HepG2 (cell line): ENCODE measurements around the gene MAP1LC3C. TPM values are rescaled to one million over a fixed set of nuclear protein-coding genes. Genes with fewer than 3 reads are reported as not detected.

Experiments
- ATAC-seq: fragments of 200-7000 bp; cut with Tn5 transposase; 3 replicates; pipeline ENCODE4 v1.9.1; 2020; ENCODE audit warnings: mild to moderate bottlenecking, moderate library complexity
- BruUV-seq: library from RNA; stranded (reverse); fragments of 400-500 nt; replicated peaks from 2 replicates; lab custom pipeline; 2021; lab: Mats Ljungman, UMichigan
- CTCF ChIA-PET: fragments of 300-600 bp; formaldehyde crosslinking; extraction: SDS; loops from one replicate; lab custom pipeline; 2021; ENCODE audit warnings: low total read pairs, inconsistent platforms, low intra/inter-chr PET ratio; lab: Yijun Ruan, JAX
- POLR2A ChIA-PET: fragments of 350-600 bp; sonication (Branson Sonifier 250); formaldehyde crosslinking; loops from one replicate; lab custom pipeline; 2020; ENCODE audit warnings: antibody characterized with exemption, inconsistent platforms; lab: Yijun Ruan, JAX
- DNase-seq: peaks from one replicate; pipeline ENCODE4 v3.0.0-alpha.2; 2015; ENCODE audit warnings: low spot score
- FAIRE-seq: peaks from 3 replicates; lab custom pipeline; 2011; peaks lifted over from hg19 to GRCh38; lab: Jason Lieb, UNC
- H2AFZ ChIP-seq: one replicate; pipeline ENCODE4 v1.6.1; 2011; ENCODE audit warnings: low read length, inconsistent platforms
- H3K27ac ChIP-seq: fragments of 300-600 bp; 3 replicates; pipeline ENCODE4 v1.8.0; 2011; ENCODE audit warnings: mixed run types, mild to moderate bottlenecking, mixed read lengths, low read length, inconsistent platforms; ENCODE audit not compliant: insufficient read depth; ENCODE audit errors: extremely low read length
- H3K27me3 ChIP-seq, 2 experiments: fragments of 200-600 bp in 1 of 2; 2 replicates in 1 of 2; 3 replicates in 1 of 2; pipeline versions ENCODE4 v1.6.0 to v1.8.0; 2011; ENCODE audit warnings: low read length in 2 of 2, mild to moderate bottlenecking in 2 of 2, moderate library complexity in 2 of 2, inconsistent platforms in 1 of 2; ENCODE audit not compliant: insufficient read depth in 2 of 2, control insufficient read depth in 1 of 2
- H3K36me3 ChIP-seq, 2 experiments: fragments of 200-600 bp in 1 of 2; replicated peaks in 1 of 2; 2 replicates in 1 of 2; 3 replicates in 1 of 2; pipeline versions ENCODE4 v1.5.1 to v1.8.0; 2011; ENCODE audit warnings: low read length in 2 of 2, inconsistent platforms in 1 of 2; ENCODE audit not compliant: insufficient read depth in 2 of 2, control insufficient read depth in 1 of 2
- H3K4me1 ChIP-seq: 2 replicates; pipeline ENCODE4 v1.5.1; 2012; ENCODE audit warnings: low read length, inconsistent platforms; ENCODE audit not compliant: insufficient read depth
- H3K4me2 ChIP-seq: 2 replicates; pipeline ENCODE4 v1.6.0; 2011; ENCODE audit warnings: low read depth, low read length, inconsistent platforms
- H3K4me3 ChIP-seq, 3 experiments: fragments of 200-600 bp in 1 of 3; sonication (generic), shearing (Covaris generic) in 1 of 3; replicated peaks in 1 of 3; 2 replicates each; pipeline ENCODE4 v1.5.1; 2011 to 2016; ENCODE audit warnings: low read length in 3 of 3, inconsistent platforms in 2 of 3, low read depth in 2 of 3, mild to moderate bottlenecking in 2 of 3, control low read depth in 1 of 3, mixed read lengths in 1 of 3; ENCODE audit not compliant: insufficient read depth in 1 of 3
- H3K79me2 ChIP-seq: one replicate; pipeline ENCODE4 v1.6.1; 2011; ENCODE audit warnings: low read length, inconsistent platforms; ENCODE audit not compliant: insufficient read depth
- H3K9ac ChIP-seq: 2 replicates; pipeline ENCODE4 v1.6.0; 2011; ENCODE audit warnings: mild to moderate bottlenecking, low read depth, low read length, inconsistent platforms; ENCODE audit not compliant: insufficient read depth
- H3K9me3 ChIP-seq: 2 replicates; pipeline ENCODE4 v1.5.1; 2012; ENCODE audit warnings: mild to moderate bottlenecking, low read length
- H4K20me1 ChIP-seq: 2 replicates; pipeline ENCODE4 v1.6.0; 2011; ENCODE audit warnings: inconsistent platforms, mild to moderate bottlenecking, low read length, moderate library complexity; ENCODE audit not compliant: insufficient read depth
- ARID4A ChIP-seq: sonication (generic); formaldehyde crosslinking; IDR thresholded peaks from 2 replicates; pipeline ENCODE4 v1.5.0; 2020; ENCODE audit warnings: mild to moderate bottlenecking, missing genetic modification reagents, borderline replicate concordance
- FOXK1 ChIP-seq: sonication (generic); formaldehyde crosslinking; IDR thresholded peaks from 2 replicates; pipeline ENCODE4 v1.4.0; 2020; ENCODE audit warnings: low read depth, missing genetic modification reagents, borderline replicate concordance
- RNF219 ChIP-seq: sonication (generic); formaldehyde crosslinking; IDR thresholded peaks from 2 replicates; pipeline ENCODE4 v1.5.0; 2020; ENCODE audit warnings: mild to moderate bottlenecking, missing genetic modification reagents
- RORA ChIP-seq: sonication (generic); formaldehyde crosslinking; IDR thresholded peaks from 2 replicates; pipeline ENCODE4 v1.5.0; 2020; ENCODE audit warnings: mild to moderate bottlenecking, missing genetic modification reagents, moderate library complexity
- SMAD1 ChIP-seq: sonication (generic); formaldehyde crosslinking; IDR thresholded peaks from 2 replicates; pipeline ENCODE4 v1.4.0; 2020; ENCODE audit warnings: missing genetic modification reagents, low read depth, mild to moderate bottlenecking, borderline replicate concordance
- ZBTB21 ChIP-seq: sonication (generic); formaldehyde crosslinking; IDR thresholded peaks from 2 replicates; pipeline ENCODE4 v1.4.0; 2020; ENCODE audit warnings: missing genetic modification reagents
- ZC3H4 ChIP-seq: sonication (generic); formaldehyde crosslinking; IDR thresholded peaks from 2 replicates; pipeline ENCODE4 v1.4.0; 2020; ENCODE audit warnings: missing genetic modification reagents, borderline replicate concordance
- ZNF138 ChIP-seq: sonication (generic); formaldehyde crosslinking; IDR thresholded peaks from 2 replicates; pipeline ENCODE4 v1.5.0; 2020; ENCODE audit warnings: mild to moderate bottlenecking, low read depth, missing genetic modification reagents
- ZNF605 ChIP-seq: sonication (generic); formaldehyde crosslinking; IDR thresholded peaks from 2 replicates; pipeline ENCODE4 v1.8.0; 2022; ENCODE audit warnings: mild to moderate bottlenecking, missing genetic modification reagents
- whole genome bisulfite sequencing: methylation state at CpG from one replicate; pipeline ENCODE4 v1.1.6; 2017; ENCODE audit warnings: low lambda C conversion rate; 5-methylcytosine and 5-hydroxymethylcytosine counted together
- in situ Hi-C: cut with HindIII; loops from 2 replicates; pipeline ENCODE4 v1.10.0; 2017; ENCODE audit warnings: low pct_unique_long_range_greater_than_20kb; ENCODE audit not compliant: extremely low pct_ligation_motif_present
- intact Hi-C: fragments of 100-400 bp; cut with micrococcal nuclease; formaldehyde crosslinking; loops from one replicate; pipeline ENCODE4 v1.10.0; 2022; ENCODE audit not compliant: unreplicated experiment
- polyA plus RNA-seq, 8 experiments: library from polyadenylated mRNA; depleted of rRNA in 3 of 8; stranded (reverse) in 7 of 8; unstranded in 1 of 8; fragments of >200 nt; fragmentation: Illumina TruSeq in 4 of 8; extraction: Trizol in 4 of 8; gene quantifications; 2 replicates each; pipeline versions ENCODE4 v1.2.1 to v1.2.3, GENCODE V29; 2011 to 2016; ENCODE audit warnings: low read depth in 4 of 8, missing spikeins in 1 of 8, mixed read lengths in 1 of 8; ENCODE audit not compliant: insufficient read depth in 1 of 8
- total RNA-seq, 5 experiments: library from RNA; depleted of rRNA; stranded (reverse); fragments of >200 nt; fragmentation: Illumina TruSeq; extraction: Trizol; gene quantifications; 2 replicates each; pipeline ENCODE4 v1.2.3, GENCODE V29; 2016; ENCODE audit warnings: low read depth in 1 of 5

MAP1LC3C gene
- total and polyA plus RNA-seq, 2 of the 13 experiments (the other 11 are each of a cell fraction or from before 2014, with no cell fraction given), result not detected

DNA sequence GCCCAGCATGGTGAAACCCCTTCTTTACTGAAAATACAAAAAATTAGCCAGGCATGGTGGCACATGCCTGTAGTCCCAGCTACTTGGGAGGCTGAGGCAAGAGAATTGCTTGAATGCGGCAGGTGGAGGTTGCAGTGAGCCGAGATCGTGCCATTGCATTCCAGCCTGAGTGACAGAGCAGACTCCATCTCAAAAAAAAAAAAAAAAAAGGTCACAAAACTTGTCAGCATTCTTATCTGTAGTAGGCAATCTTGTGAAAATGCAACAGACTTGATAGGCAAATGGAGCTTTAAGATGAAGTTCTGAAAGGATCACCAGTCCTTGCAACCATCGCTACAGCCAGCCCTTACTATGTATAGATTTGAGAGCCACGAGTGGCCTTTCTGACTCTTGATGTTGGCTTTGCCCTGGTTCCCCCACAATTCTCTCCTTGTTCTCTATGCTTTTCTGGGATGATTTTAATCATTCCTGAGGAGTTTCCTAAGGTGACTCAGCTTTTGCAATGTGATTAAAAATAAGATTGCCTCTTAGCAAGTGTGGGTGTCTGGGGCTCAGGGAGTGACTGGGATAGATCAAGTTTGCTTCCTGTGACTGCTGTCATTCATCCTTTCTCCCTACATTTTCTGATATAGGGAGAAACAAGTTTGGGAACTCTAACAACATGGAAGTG, 7.1 kb upstream of the MAP1LC3C start:
- Histone ChIP-seq H3K36me3 (no peaks in the 10 kb centered on the region), H2AFZ (no peak overlapping the region), H3K9me3 (no peaks in the 10 kb centered on the region), H3K4me3 (no peak overlapping the region), H3K27me3 (no peaks in the 10 kb centered on the region), H3K79me2 (no peaks in the 10 kb centered on the region), H3K9ac (no peak overlapping the region), H3K4me2 (no peak overlapping the region), H4K20me1 (no peaks in the 10 kb centered on the region), H3K4me1 (no peaks in the 10 kb centered on the region), H3K27ac (no peak overlapping the region)
- intact Hi-C loops (no loop called here), in situ Hi-C loops (no loop called here)
- ChIA-PET CTCF (interaction anchor here (0.6 kb wide), 1 partner anchor 1610 kb away, joined by 4 read pairs; no protein-coding TSS in a partner anchor), POLR2A (no interaction called here)
- no peak for TF ChIP-seq ZNF605
- 39% methylated on average over 5 of the region's 5 CpGs for WGBS
- no peak for ATAC-seq
- no peak for DNase-seq
- no TSS peak for BruUV-seq
- FAIRE-seq, result no peak

DNA sequence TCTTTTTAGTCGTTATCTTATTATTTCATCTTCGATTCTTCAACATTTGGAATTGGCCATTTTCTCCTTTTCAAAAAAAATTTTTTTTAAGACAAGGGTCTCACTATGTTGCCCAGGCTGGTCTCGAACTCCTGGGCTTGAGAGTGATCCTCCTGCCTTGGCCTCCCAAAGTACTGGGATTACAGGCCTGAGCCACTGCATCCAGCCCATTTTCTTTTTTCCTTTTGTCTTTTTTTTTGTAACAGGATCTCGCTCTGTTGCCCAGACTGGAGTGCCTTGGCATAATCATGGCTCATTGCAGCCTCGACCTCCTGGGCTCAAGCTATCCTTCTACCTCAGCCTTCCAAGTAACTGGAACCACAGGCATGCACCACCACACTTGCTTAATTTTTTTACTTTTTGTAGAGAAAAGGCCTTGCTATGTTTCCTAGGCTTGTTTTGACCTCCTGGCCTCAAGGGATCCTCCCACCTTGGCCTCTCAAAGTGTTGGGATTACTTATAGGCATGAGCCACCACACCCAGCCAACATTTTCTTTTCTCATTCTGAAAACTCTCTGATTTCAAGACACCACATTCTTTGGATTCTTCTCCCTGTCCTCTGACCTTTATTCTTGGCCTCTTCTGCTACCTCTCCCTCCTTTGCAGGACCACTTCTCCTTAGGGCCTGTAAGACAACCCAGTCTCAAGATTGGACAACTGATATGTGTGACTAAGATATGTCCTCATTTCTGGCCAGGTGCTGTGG, 6.0 kb upstream of the MAP1LC3C start:
- no peak overlapping the region for H3K27ac ChIP-seq
- CTCF ChIA-PET, result interaction anchor here (0.6 kb wide), 1 partner anchor 1611 kb away, joined by 4 read pairs; no protein-coding TSS in a partner anchor
- intact Hi-C loops (no loop called here), in situ Hi-C loops (no loop called here)
- FAIRE-seq (no peak), DNase-seq (no peak), ATAC-seq (no peak)
- no peaks in the 10 kb centered on the region for H3K79me2 ChIP-seq
- H3K9me3 ChIP-seq, result no peaks in the 10 kb centered on the region
- no peak overlapping the region for H3K4me2 ChIP-seq
- POLR2A ChIA-PET, result no interaction called here
- H3K9ac ChIP-seq, result no peak overlapping the region
- WGBS, result 32% methylated on average over 5 of the region's 5 CpGs
- no peaks in the 10 kb centered on the region for H4K20me1 ChIP-seq
- no peaks in the 10 kb centered on the region for H3K27me3 ChIP-seq
- no peak overlapping the region for H3K4me3 ChIP-seq
- no peaks in the 10 kb centered on the region for H3K4me1 ChIP-seq
- H2AFZ ChIP-seq, result no peak overlapping the region
- no peaks in the 10 kb centered on the region for H3K36me3 ChIP-seq
- BruUV-seq, result no TSS peak
- TF ChIP-seq ZNF138 (CRISPR knock-in tag), result no peak
- no peak for TF ChIP-seq RNF219 (CRISPR knock-in tag)
- TF ChIP-seq ZBTB21 (CRISPR knock-in tag), result no peak
- no peak for TF ChIP-seq RORA (CRISPR knock-in tag)
- TF ChIP-seq FOXK1 (CRISPR knock-in tag), result no peak
- no peak for TF ChIP-seq ZC3H4 (CRISPR knock-in tag)
- no peak for TF ChIP-seq ARID4A (CRISPR knock-in tag)
- no peak for TF ChIP-seq SMAD1
